Left renal pelvis (tissue), 4 donors: ENCODE data around the gene C4B. TPM values are rescaled to one million over a fixed set of nuclear protein-coding genes. Genes with fewer than 3 reads are reported as not detected.

ENCODE experiments used
- DNase-seq, 4 donors: peaks; one replicate each; pipeline ENCODE4 v3.0.0-alpha.2; 2013; ENCODE audit warnings: low read depth in 4 of 4, low spot score in 3 of 4
- polyA plus RNA-seq, 4 donors: library from polyadenylated mRNA; unstranded; fragments of 120-200 nt; gene quantifications; one replicate each; pipeline ENCODE4 v1.2.1, GENCODE V29; 2013; ENCODE audit not compliant: insufficient read length in 4 of 4

Gene C4B
- polyA plus RNA-seq, 4 donors: 10.3 to 27.3 (median 16.0) TPM

DNA sequence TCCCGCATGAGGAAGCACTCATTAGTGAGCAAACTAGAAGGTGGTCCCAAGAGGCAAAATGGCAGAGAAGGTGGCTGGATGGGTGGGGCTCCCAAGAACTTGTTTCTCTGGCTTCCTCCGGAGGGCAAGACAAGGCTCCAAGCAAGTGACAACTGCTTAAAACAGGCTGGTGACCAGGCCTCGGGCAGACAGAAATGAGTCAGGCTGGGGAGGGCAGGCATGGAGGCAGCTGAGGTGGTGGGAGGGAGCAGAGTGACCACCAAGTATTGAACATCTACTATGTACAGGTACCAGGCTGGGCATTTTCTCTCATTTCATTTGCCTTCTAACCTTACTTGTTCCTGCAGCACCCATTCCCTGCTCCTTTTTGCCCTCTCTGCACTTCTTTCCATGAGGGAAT is 61.2 kb downstream of the C4B start:
- DNase-seq: no peak

DNA sequence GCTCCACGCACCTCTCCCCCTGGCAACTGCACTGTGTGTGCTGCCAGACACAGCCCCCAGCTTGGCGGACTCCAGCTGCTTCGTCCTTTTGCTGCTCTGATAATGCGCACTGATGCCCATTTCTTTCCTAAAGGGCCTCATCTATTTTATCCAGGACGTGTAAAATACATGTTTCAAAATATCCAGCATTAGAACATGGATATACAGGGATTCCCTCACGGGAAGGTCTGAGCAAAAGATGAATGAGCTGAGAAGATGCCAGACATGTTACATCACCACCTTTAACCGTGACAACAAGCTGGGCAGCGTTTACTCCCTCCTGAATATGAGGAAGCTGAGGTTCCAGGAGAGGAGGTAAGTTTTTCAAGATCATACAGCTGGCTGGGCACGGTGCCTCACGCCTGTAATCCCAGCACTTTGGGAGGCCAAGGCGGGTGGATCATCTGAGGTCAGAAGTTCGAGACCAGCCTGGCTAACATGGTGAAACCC is 61.8 kb downstream of the C4B start:
- no peak for DNase-seq

DNA sequence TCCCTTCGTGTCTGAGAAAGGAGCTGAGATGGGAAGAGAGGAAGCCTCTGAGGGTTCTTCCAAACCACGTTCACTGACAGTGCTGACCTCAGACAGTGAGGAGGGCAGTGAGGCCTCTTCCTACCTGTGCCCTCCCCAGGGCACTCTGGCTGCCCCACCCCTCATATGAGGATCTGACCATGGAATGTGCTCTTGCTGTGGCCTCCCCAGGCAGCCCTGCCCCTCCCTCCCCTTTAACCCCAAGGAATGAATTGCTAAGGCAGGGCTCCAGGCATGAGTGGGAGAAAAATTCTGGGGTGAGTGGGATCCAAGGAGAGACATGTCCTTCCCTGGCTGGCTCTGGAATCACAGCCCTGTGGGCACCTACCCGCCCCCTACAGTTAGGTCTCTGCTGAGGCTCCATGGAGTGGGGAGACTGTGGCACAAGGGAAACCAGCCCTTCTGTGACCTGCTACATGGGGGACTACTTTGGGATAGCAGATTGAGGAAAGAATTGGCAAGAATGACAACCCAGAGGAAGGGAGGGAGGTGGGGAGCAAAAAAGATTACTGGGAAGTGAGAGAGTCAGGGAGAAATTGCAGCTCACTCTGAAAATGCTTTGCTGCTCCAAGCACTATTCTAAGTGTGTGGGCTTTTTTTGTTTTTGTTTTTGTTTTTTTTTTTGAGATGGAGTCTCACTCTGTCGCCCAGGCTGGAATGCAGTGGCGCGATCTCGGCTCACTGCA is 65.1 kb downstream of the C4B start:
- no peak for DNase-seq

DNA sequence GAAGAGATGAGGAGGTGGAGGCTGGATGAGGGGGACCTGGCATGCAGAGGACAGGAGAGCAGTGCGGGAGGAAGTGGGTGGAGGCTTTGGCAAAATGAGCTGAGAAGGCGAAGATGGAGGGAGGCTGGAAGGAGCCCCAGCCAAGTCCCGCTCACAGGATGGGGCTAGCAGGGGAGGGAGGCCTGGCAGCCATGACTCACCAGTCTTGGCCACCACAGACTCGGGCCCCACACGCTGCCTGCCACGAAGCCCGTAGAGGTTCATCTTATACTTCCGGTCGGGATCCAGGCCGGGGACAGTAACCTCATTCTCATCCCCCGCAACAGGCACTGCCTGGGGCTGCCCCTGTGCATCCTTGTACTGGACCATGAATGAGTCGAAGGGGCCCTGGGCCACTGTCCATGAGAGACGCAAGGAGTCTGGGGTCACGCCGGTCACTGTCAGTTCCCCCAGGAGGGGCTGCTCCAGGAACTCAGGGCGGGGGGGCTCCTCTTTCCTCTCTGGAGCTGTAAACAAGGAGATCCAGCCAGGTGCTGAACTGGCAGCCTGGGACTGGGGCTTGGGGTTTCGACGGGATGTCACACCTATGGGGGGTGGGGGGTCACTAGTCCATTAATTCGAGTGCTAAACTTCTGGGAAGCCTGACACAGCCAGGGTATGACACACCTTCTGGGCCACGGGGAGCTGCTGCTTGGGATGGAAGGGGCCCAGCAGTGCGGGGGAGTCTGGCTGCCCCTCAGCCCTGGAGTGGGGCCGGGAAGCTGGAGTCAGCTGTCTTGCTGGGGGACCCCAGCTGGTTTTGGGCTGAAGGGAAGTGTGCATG is 66.8 kb downstream of the C4B start:
- DNase-seq: no peak

DNA sequence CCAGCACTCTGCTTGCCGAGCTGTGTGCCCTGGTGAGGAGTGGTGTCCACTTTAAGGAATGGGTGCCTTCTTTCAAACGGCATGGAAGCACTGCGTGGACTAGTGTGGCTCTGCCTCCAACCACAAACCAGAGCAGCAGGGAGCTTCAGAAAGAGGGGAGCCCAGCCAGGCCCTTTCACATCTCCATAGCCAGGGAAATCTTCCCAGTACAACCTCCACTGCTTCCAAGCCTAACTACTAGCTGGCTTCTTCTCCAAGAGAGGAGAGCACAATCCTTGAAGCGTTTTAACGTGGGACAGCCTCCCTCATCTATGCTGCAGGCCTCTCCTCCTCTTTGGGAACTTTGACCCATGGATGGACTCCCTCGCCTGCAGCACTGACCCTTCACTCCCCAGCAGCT is 67.9 kb downstream of the C4B start:
- DNase-seq: no peak

- no peak for DNase-seq
Measured at GRCh38 chr6:32082935-32083334, 68.3 kb downstream of the C4B start.

GRCh38 chr6:32083812-32084768 is 69.5 kb downstream of the C4B start:
- DNase-seq: no peak

GRCh38 chr6:32084780-32085179 is 70.2 kb downstream of the C4B start:
- no peak for DNase-seq

Other genes starting within 250 kb of the C4B start
- 10 to 100 TPM in 1 of 4 donors, 1 to 10 TPM in 3; 1.5 to 11.1 (median 5.5) TPM for gene VWA7, start 237.5 kb upstream of the C4B start, polyA plus RNA-seq
- gene VARS1, start 219.0 kb upstream of the C4B start, polyA plus RNA-seq: 10 to 100 TPM; 42.7 to 67.9 (median 60.0) TPM
- 10 to 100 TPM; 71.4 to 84.9 (median 84.3) TPM for gene LSM2, start 207.8 kb upstream of the C4B start, polyA plus RNA-seq
- 1 to 10 TPM; 3.1 to 4.4 (median 3.7) TPM for gene HSPA1L, start 199.5 kb upstream of the C4B start, polyA plus RNA-seq
- 100 to 1,000 TPM in 3 of 4 donors, 10 to 100 TPM in 1; 88.1 to 159 (median 116) TPM for gene HSPA1A, start 199.3 kb upstream of the C4B start, polyA plus RNA-seq
- gene HSPA1B, start 187.1 kb upstream of the C4B start, polyA plus RNA-seq: 100 to 1,000 TPM; 111 to 507 (median 160) TPM
- 10 to 100 TPM; 23.9 to 77.5 (median 69.9) TPM for gene NEU1, start 152.0 kb upstream of the C4B start, polyA plus RNA-seq
- 10 to 100 TPM in 3 of 4 donors, 1 to 10 TPM in 1; 2.4 to 53.4 (median 41.4) TPM for gene SLC44A4, start 135.8 kb upstream of the C4B start, polyA plus RNA-seq
- 10 to 100 TPM; 69.0 to 99.0 (median 77.6) TPM for gene EHMT2, start 117.1 kb upstream of the C4B start, polyA plus RNA-seq
- gene ZBTB12, start 112.7 kb upstream of the C4B start, polyA plus RNA-seq: 10 to 100 TPM; 17.7 to 28.9 (median 22.0) TPM
- gene C2, start 87.1 kb upstream of the C4B start, polyA plus RNA-seq: 10 to 100 TPM in 1 of 4 donors, 1 to 10 TPM in 3; 3.1 to 12.4 (median 5.0) TPM
- 10 to 100 TPM in 1 of 4 donors, 1 to 10 TPM in 3; 4.6 to 13.0 (median 6.7) TPM for gene CFB, start 68.7 kb upstream of the C4B start, polyA plus RNA-seq
- 10 to 100 TPM; 72.5 to 97.9 (median 84.9) TPM for gene NELFE, start 55.8 kb upstream of the C4B start, polyA plus RNA-seq
- 10 to 100 TPM; 33.1 to 51.5 (median 39.7) TPM for gene SKIC2, start 55.6 kb upstream of the C4B start, polyA plus RNA-seq
- 10 to 100 TPM; 22.6 to 37.5 (median 30.1) TPM for gene DXO, start 42.7 kb upstream of the C4B start, polyA plus RNA-seq
- gene C4A, start 32.7 kb upstream of the C4B start, polyA plus RNA-seq: 10 to 100 TPM in 3 of 4 donors, 1 to 10 TPM in 1; 8.6 to 26.2 (median 15.2) TPM
- 1 to 10 TPM in 3 of 4 donors, under 1 TPM in 1; 0.76 to 1.4 (median 1.1) TPM for gene CYP21A2, start 23.6 kb downstream of the C4B start, polyA plus RNA-seq
- gene TNXB, start 94.5 kb downstream of the C4B start, polyA plus RNA-seq: 10 to 100 TPM in 2 of 4 donors, 1 to 10 TPM in 2; 4.6 to 98.0 (median 8.3) TPM
- 100 to 1,000 TPM in 1 of 4 donors, 10 to 100 TPM in 3; 82.5 to 114 (median 85.7) TPM for gene ATF6B, start 113.5 kb downstream of the C4B start, polyA plus RNA-seq
- gene FKBPL, start 115.5 kb downstream of the C4B start, polyA plus RNA-seq: 1 to 10 TPM; 6.0 to 8.3 (median 6.9) TPM
- 1 to 10 TPM; 2.5 to 5.4 (median 3.4) TPM for gene PRRT1, start 137.1 kb downstream of the C4B start, polyA plus RNA-seq
- gene PPT2, start 139.3 kb downstream of the C4B start, polyA plus RNA-seq: 10 to 100 TPM; 26.6 to 45.5 (median 34.9) TPM
- 10 to 100 TPM; 21.2 to 45.5 (median 26.6) TPM for gene EGFL8, start 149.8 kb downstream of the C4B start, polyA plus RNA-seq
- gene AGPAT1, start 161.3 kb downstream of the C4B start, polyA plus RNA-seq: 100 to 1,000 TPM in 2 of 4 donors, 10 to 100 TPM in 2; 84.4 to 105 (median 99.7) TPM
- 100 to 1,000 TPM in 1 of 4 donors, 10 to 100 TPM in 3; 57.4 to 103 (median 98.1) TPM for gene RNF5, start 163.6 kb downstream of the C4B start, polyA plus RNA-seq
- 10 to 100 TPM; 14.3 to 30.0 (median 21.3) TPM for gene AGER, start 169.5 kb downstream of the C4B start, polyA plus RNA-seq
- 100 to 1,000 TPM; 135 to 202 (median 172) TPM for gene PBX2, start 175.4 kb downstream of the C4B start, polyA plus RNA-seq
- 10 to 100 TPM in 1 of 4 donors, 1 to 10 TPM in 3; 8.0 to 13.3 (median 8.8) TPM for gene GPSM3, start 177.8 kb downstream of the C4B start, polyA plus RNA-seq
- gene NOTCH4, start 209.3 kb downstream of the C4B start, polyA plus RNA-seq: 10 to 100 TPM; 14.3 to 19.3 (median 17.0) TPM